Lower leg skin (tissue), 3 donors: Measurements from ENCODE around the gene STARD3.

Experiments used
- CTCF ChIP-seq, 3 donors: fragments of 450-650 bp; IDR thresholded peaks; one replicate each; pipeline ENCODE4 v1.5.1; 2016; ENCODE audit warnings: antibody characterized with exemption in 3 of 3, mild to moderate bottlenecking in 3 of 3, moderate library complexity in 2 of 3
- POLR2A ChIP-seq, 2 donors: fragments of 450-650 bp; IDR thresholded peaks; one replicate each; pipeline ENCODE4 v1.6.1; 2016 to 2017; ENCODE audit warnings: antibody characterized with exemption in 2 of 2, mild to moderate bottlenecking in 1 of 2, moderate library complexity in 1 of 2

- TF ChIP-seq CTCF (IDR thresholded peaks at IDR 0.05): no peak
- no peak for TF ChIP-seq POLR2A (IDR thresholded peaks at IDR 0.05)
Observed at GRCh38 chr17:39709998-39710964, 73.3 kb downstream of the STARD3 start.
